Measurements from ENCODE around the gene RIMS1. TPM values are rescaled to one million over a fixed set of nuclear protein-coding genes. Genes with fewer than 3 reads are reported as not detected.

The RIMS1 gene
- total and polyA plus RNA-seq, 2 donors (not counting 3 experiments of a cell fraction or from before 2014, with no cell fraction given): 0.15 TPM; not detected in 1

- H4K20me1 ChIP-seq (replicated peaks; ENCODE audit: control insufficient read depth, extremely low read depth, insufficient read depth, low read length): no peaks in the 10 kb centered on the region
- H3K4me1 ChIP-seq (ENCODE audit: control insufficient read depth, extremely low read depth, insufficient read depth, low read length): no peaks in the 10 kb centered on the region
- no peaks in the 10 kb centered on the region for H3K9me1 ChIP-seq (replicated peaks; ENCODE audit: control insufficient read depth, extremely low read depth, insufficient read depth, low read length)
- intact Hi-C loops (cut with micrococcal nuclease): loop anchor here (5.0 kb wide), 1 partner anchor 700 kb away; no protein-coding TSS in a partner anchor
- ChIA-PET CTCF (interaction anchor here (2.1 to 3.2 kb wide), 2 partner anchors 460 to 549 kb away, joined by 5 to 22 read pairs; no protein-coding TSS in a partner anchor), POLR2A (no interaction called here)
- dilution Hi-C loops (cut with MboI; ENCODE audit: extremely low pct_ligation_motif_present, low sequenced_read_pairs): no loop called here
- H3K4me2 ChIP-seq (ENCODE audit: insufficient read depth, low read length): no peak overlapping the region
- FAIRE-seq (no peak), DNase-seq (ENCODE audit: low read depth, low spot score) (no peak)
- no TSS peak for BruUV-seq (replicated peaks)
- no peak for TF ChIP-seq MYC (IDR thresholded peaks at IDR 0.05; ENCODE audit: low read depth, low read length)
- TF ChIP-seq, protein P1, sequence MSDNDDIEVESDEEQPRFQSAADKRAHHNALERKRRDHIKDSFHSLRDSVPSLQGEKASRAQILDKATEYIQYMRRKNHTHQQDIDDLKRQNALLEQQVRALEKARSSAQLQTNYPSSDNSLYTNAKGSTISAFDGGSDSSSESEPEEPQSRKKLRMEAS (IDR thresholded peaks at IDR 0.05; ENCODE audit: insufficient read depth, insufficient read length): no peak
- no peak for TF ChIP-seq FOS (IDR thresholded peaks at IDR 0.05; ENCODE audit: borderline replicate concordance, insufficient read depth, low read length)
- no peaks in the 10 kb centered on the region for H3K9me3 ChIP-seq (replicated peaks; ENCODE audit: control insufficient read depth, insufficient read depth, low read length)
- H3K4me3 ChIP-seq (replicated peaks in 1 of 3; ENCODE audit: insufficient read depth in 1 of 3, low read depth in 1 of 3, low read length in 3 of 3): no peak overlapping the region
- H3K27ac ChIP-seq (ENCODE audit: insufficient read depth, low read depth, low read length): no peak overlapping the region
- no peak overlapping the region for H3K9ac ChIP-seq (replicated peaks; ENCODE audit: extremely low read depth, insufficient read depth, low read length)
- peaks cover 0 to 4% of the 10 kb centered on the region in 2 experiments for H3K27me3 ChIP-seq (ENCODE audit: control insufficient read depth in 2 of 2, insufficient read depth in 2 of 2, low read length in 2 of 2)
- H2AFZ ChIP-seq (ENCODE audit: low read depth, low read length): no peak overlapping the region
- H3K36me3 ChIP-seq (ENCODE audit: control insufficient read depth in 2 of 2, extremely low read depth in 1 of 2, insufficient read depth in 2 of 2, low read length in 2 of 2): no peaks in the 10 kb centered on the region
- H3K79me2 ChIP-seq (ENCODE audit: control insufficient read depth, insufficient read depth, low read length): no peaks in the 10 kb centered on the region
Measured at GRCh38 chr6:72081871-72082270, 195.5 kb downstream of the RIMS1 start.

- Histone ChIP-seq H3K9me1 (replicated peaks; ENCODE audit: control insufficient read depth, extremely low read depth, insufficient read depth, low read length) (no peaks in the 10 kb centered on the region), H2AFZ (ENCODE audit: low read depth, low read length) (no peak overlapping the region), H3K4me2 (ENCODE audit: insufficient read depth, low read length) (no peak overlapping the region), H4K20me1 (replicated peaks; ENCODE audit: control insufficient read depth, extremely low read depth, insufficient read depth, low read length) (no peaks in the 10 kb centered on the region), H3K9ac (replicated peaks; ENCODE audit: extremely low read depth, insufficient read depth, low read length) (no peak overlapping the region), H3K27ac (ENCODE audit: insufficient read depth, low read depth, low read length) (no peak overlapping the region), H3K36me3 (ENCODE audit: control insufficient read depth in 2 of 2, extremely low read depth in 1 of 2, insufficient read depth in 2 of 2, low read length in 2 of 2) (no peaks in the 10 kb centered on the region), H3K4me3 (replicated peaks in 1 of 3; ENCODE audit: insufficient read depth in 1 of 3, low read depth in 1 of 3, low read length in 3 of 3) (no peak overlapping the region), H3K79me2 (ENCODE audit: control insufficient read depth, insufficient read depth, low read length) (no peaks in the 10 kb centered on the region), H3K27me3 (ENCODE audit: control insufficient read depth in 2 of 2, insufficient read depth in 2 of 2, low read length in 2 of 2) (peaks cover 0 to 4% of the 10 kb centered on the region in 2 experiments), H3K4me1 (ENCODE audit: control insufficient read depth, extremely low read depth, insufficient read depth, low read length) (no peaks in the 10 kb centered on the region), H3K9me3 (replicated peaks; ENCODE audit: control insufficient read depth, insufficient read depth, low read length) (no peaks in the 10 kb centered on the region)
- CTCF ChIA-PET: interaction anchor here (1.0 to 3.2 kb wide), 7 partner anchors 9 to 1863 kb away, joined by 3 to 22 read pairs (median 5); no protein-coding TSS in a partner anchor
- dilution Hi-C loops (cut with MboI; ENCODE audit: extremely low pct_ligation_motif_present, low sequenced_read_pairs) (no loop called here), intact Hi-C loops (cut with micrococcal nuclease) (loop anchor here (1.0 to 5.0 kb wide), 2 partner anchors 462 to 702 kb away; no protein-coding TSS in a partner anchor)
- FAIRE-seq (no peak), DNase-seq (ENCODE audit: low read depth, low spot score) (no peak)
- TF ChIP-seq FOS (IDR thresholded peaks at IDR 0.05; ENCODE audit: borderline replicate concordance, insufficient read depth, low read length): no peak
- TF ChIP-seq GATA2 (IDR thresholded peaks at IDR 0.05; ENCODE audit: insufficient read depth, insufficient read length, low read depth, low read length): no peak
- TF ChIP-seq, protein P2, sequence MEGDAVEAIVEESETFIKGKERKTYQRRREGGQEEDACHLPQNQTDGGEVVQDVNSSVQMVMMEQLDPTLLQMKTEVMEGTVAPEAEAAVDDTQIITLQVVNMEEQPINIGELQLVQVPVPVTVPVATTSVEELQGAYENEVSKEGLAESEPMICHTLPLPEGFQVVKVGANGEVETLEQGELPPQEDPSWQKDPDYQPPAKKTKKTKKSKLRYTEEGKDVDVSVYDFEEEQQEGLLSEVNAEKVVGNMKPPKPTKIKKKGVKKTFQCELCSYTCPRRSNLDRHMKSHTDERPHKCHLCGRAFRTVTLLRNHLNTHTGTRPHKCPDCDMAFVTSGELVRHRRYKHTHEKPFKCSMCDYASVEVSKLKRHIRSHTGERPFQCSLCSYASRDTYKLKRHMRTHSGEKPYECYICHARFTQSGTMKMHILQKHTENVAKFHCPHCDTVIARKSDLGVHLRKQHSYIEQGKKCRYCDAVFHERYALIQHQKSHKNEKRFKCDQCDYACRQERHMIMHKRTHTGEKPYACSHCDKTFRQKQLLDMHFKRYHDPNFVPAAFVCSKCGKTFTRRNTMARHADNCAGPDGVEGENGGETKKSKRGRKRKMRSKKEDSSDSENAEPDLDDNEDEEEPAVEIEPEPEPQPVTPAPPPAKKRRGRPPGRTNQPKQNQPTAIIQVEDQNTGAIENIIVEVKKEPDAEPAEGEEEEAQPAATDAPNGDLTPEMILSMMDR (IDR thresholded peaks at IDR 0.05; ENCODE audit: extremely low read depth in 1 of 2, insufficient read depth in 1 of 2, low read depth in 1 of 2, low read length in 2 of 2): no peak
- no peak for TF ChIP-seq EZH2 (IDR thresholded peaks at IDR 0.05; ENCODE audit: borderline replicate concordance, low read depth, low read length, severe bottlenecking)
- no peak for TF ChIP-seq POLR2AphosphoS5 (IDR thresholded peaks at IDR 0.05; ENCODE audit: insufficient read depth, low read depth, low read length)
- TF ChIP-seq, protein P1 (IDR thresholded peaks at IDR 0.05; ENCODE audit: insufficient read depth, insufficient read length): no peak
- no peak for TF ChIP-seq POLR2A (IDR thresholded peaks at IDR 0.05; ENCODE audit: low read depth, low read length)
- TF ChIP-seq MYC (IDR thresholded peaks at IDR 0.05; ENCODE audit: low read depth, low read length): no peak
- TF ChIP-seq JUN (IDR thresholded peaks at IDR 0.05; ENCODE audit: borderline replicate concordance, insufficient read depth, insufficient read length, low read depth): no peak
- BruUV-seq (replicated peaks): no TSS peak
- POLR2A ChIA-PET: no interaction called here
Measured at GRCh38 chr6:72083976-72084375, 197.6 kb downstream of the RIMS1 start.
